Activated CD4-positive, alpha-beta T cell treated with anti-CD3 and anti-CD28 coated beads, Interleukin-2, amount 50 U/mL, for 24 hours (primary cell): Measurements from ENCODE around the gene DIDO1.

Experiments
- DNase-seq, 2 donors: peaks; one replicate each; pipeline ENCODE4 v3.0.0-alpha.2; 2020; ENCODE audit warnings: low read depth in 1 of 2, low spot score in 1 of 2

The DIDO1 gene

DNA sequence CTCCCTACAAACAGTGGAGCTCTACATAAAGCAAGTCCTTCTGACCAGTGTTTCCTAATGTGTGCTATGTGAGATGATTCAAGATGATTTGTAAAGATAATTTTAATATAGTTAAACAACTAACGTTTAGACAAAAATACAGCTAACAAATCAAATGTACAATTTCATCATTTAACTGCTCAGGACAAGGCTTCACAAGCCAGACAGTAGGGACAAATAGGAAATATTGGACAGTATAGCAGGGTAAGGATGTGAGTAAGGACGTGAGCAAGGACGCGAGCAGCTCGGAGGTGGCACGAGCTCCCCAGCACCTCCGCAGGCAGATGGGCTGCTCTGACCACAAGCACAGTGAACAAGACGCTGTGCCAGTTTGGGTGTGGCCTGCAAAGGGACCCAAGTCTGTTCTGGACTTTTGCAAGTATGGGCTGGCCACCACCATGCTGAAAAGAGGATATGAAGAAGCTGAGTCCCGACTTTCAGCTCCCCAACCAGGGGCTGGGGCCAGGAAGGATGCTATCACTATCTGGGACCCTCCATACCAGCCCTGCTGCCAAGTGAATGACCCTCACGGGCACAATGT is 14.5 kb downstream of the DIDO1 start:
- no peak for DNase-seq

GRCh38 chr20:62910777-62911497 is 15.4 kb downstream of the DIDO1 start:
- no peak for DNase-seq

- DNase-seq: no peak
These were observed 16.0 kb downstream of the DIDO1 start for GRCh38 chr20:62910217-62910766.

DNA sequence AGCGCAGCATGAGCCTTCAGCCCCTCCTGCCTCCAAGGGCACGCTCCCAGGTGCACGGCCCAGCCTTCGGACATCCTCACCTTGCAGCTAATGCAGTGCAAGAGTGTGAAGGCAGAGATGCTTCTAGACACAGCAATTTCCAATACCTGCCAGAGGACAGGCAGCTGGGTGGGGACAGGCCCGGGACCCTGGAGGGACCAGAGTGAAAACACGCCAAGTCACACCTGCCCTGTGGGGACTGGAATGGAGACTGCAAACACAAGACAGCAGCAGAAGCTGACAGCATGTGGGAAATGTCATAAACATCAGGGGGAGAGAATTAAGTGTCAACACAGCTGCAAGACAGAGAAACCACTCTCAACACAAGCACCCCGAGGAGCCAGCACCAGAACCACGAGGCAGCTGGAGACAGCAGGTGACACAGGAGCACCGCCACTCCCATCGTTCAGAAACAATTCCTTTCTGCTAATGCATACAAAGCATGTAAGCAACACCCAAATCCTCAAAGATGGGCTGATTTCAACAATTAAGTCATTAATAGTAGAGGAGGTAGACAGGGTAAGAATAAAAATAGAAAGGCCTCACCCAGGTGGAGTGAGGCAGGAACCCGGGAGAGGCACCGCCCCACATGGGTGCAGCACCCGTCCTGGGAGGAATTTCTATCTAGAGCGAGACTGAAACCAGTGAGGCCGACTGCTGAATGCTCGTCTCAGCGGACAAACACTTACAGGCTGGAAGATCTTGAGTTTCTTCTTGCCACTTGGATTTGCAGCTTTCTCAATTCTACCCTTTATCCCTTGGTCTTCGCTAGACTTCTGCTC is 17.1 kb downstream of the DIDO1 start:
- DNase-seq: no peak

GRCh38 chr20:62907384-62908317 is 18.7 kb downstream of the DIDO1 start:
- DNase-seq: no peak

- DNase-seq: no peak
These were observed 19.5 kb downstream of the DIDO1 start for GRCh38 chr20:62906647-62907375.

GRCh38 chr20:62906209-62906608 is 20.1 kb downstream of the DIDO1 start:
- DNase-seq: no peak

- DNase-seq: no peak
These were observed 20.7 kb downstream of the DIDO1 start for GRCh38 chr20:62905536-62906117.

GRCh38 chr20:62902926-62903615 is 23.2 kb downstream of the DIDO1 start:
- DNase-seq: no peak

- no peak for DNase-seq
These were observed 24.4 kb downstream of the DIDO1 start for GRCh38 chr20:62901891-62902290.

- DNase-seq: no peak
These were observed 25.4 kb downstream of the DIDO1 start for GRCh38 chr20:62900692-62901584.

DNA sequence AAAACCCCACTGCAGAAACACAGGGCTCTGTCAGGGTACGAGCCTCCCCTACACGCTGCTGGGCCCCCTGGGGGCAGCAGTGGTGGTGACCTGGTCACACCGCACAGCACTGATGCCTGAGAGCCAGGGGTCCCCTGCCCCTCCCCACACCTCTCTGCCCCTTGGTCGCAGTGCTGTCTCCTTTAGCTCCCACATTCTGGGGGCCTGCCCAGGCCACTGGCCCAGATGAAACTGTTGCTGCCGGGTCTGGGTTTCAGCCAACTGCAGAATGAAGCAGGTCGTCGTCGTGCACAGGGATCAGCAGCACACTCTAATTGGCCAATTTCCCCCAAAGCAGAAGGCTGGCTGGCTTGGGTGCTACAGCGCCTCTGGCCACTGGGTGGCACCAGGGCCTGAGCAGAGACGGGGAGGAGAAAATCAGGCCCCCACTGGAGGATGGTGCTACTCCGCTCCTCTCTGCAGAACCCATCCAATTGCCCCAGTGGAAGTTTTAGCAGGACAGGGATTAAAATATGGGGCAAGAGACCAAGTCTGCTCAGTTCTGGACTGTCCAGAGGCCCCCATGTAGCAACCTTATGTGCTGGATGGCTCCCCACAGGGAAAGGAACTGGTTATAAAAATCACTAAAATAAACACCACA is 26.1 kb downstream of the DIDO1 start:
- DNase-seq: peak; percentile 45 to 64

- no peak for DNase-seq
These were observed 26.7 kb downstream of the DIDO1 start for GRCh38 chr20:62899633-62900051.

DNA sequence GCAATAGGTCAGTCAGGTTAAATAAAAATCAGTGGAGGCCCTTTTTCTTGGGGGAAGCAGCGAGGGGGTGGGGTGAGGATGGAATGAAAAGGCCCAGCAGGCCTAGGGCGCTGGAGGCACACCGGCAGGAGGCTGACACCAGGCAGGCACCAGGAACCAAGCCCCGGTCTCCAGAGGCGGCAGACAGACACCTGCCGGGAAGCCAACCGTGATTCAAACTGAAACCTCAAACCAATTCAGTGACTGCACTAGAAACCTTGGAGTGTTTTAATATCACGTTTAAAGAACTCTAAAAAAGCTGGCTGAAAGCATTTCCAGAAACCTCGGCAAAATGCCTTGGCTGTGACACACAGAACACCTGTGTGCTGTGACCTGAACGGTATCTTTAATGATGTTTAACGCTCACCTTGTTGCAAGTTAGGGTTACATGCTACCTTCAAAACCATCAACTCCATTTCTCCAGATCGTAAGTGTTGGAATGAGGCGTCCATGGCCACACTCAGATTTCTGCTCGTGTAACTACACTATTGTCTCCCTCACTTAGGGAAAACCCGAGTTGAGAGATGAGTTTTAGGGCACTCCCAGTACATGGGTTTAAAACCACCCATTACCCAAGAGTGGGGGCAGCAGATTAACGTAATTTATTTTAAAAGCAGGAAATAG is 27.2 kb downstream of the DIDO1 start:
- DNase-seq: no peak

- DNase-seq: no peak
These were observed 28.0 kb downstream of the DIDO1 start for GRCh38 chr20:62898093-62898964.

GRCh38 chr20:62897666-62898065 is 28.6 kb downstream of the DIDO1 start:
- DNase-seq: no peak
